Caki2 (cell line): Measurements from ENCODE around the gene CNDP1. TPM values are rescaled to one million over a fixed set of nuclear protein-coding genes. Genes with fewer than 3 reads are reported as not detected.

Source experiments
- DNase-seq: peaks from one replicate; pipeline ENCODE4 v3.0.0-alpha.2; 2015; ENCODE audit warnings: low read depth
- in situ Hi-C: cut with HindIII; loops from 2 replicates; pipeline ENCODE4 v1.10.0; 2016; ENCODE audit warnings: low sequenced_read_pairs, low pct_unique_long_range_greater_than_20kb, mixed read lengths
- total RNA-seq: library from RNA; depleted of rRNA; stranded (reverse); fragments of >200 nt; shearing (Covaris generic); gene quantifications from 2 replicates; pipeline ENCODE4 v1.2.3, GENCODE V29; 2014; ENCODE audit warnings: low replicate concordance

The CNDP1 gene
- total RNA-seq, 1 experiment from 2014 or later: not detected

GRCh38 chr18:74531043-74531442 lies 3.3 kb upstream of the CNDP1 start:
- in situ Hi-C loops: no loop called here
- DNase-seq: no peak

DNA sequence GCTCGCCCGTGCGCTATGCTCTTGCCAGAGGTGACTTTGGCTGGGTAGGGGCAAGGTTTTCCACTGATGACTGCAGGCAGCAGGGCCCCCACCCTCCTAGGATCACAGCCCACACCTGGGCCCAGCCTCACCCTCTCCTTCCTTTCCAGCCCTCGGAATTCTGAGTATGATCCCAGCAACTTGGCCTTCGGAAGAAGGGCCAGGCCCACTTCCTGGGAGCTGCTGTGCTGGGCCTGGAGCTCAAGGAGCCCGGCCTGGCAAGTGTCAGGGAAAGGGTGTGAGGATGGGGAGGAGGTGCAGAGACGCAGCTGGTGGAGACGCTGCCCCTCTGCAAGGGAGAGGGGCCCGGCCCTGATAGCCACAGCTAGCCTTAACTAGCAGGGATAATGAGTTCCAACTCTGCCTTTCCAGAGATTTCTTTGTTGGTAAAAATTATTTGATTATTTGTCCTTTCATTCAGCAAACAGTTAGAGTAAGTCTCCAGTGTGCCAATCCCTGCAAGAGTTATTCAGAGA lies 1.7 kb upstream of the CNDP1 start:
- no peak for DNase-seq
- in situ Hi-C loops: no loop called here

- DNase-seq: no peak
- in situ Hi-C loops: no loop called here
Measured at GRCh38 chr18:74533666-74534065, 634 bp upstream of the CNDP1 start.

- no peak for DNase-seq
- in situ Hi-C loops: no loop called here
Measured at GRCh38 chr18:74534981-74535649, 815 bp downstream of the CNDP1 start.

DNA sequence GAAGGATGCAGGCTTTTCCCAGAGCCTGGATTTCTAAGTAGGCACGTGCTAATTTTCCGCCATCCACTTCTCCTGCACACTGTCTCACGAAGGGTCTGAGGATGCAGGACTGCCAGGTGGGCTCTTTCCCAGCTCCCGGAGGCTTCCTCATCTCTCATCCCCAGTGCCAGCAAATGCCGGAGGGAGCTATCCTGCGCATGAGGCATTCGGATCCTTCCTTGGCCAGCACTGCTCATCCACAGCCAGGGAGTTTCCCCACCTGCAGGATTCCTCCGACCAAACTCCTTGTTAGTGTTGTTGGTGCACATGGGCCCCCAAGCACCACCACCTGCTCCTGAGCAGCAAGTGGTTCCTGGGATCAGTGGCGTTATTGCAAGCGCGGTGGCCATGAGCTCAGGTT lies 5.0 kb downstream of the CNDP1 start:
- in situ Hi-C loops: no loop called here
- DNase-seq: no peak

DNA sequence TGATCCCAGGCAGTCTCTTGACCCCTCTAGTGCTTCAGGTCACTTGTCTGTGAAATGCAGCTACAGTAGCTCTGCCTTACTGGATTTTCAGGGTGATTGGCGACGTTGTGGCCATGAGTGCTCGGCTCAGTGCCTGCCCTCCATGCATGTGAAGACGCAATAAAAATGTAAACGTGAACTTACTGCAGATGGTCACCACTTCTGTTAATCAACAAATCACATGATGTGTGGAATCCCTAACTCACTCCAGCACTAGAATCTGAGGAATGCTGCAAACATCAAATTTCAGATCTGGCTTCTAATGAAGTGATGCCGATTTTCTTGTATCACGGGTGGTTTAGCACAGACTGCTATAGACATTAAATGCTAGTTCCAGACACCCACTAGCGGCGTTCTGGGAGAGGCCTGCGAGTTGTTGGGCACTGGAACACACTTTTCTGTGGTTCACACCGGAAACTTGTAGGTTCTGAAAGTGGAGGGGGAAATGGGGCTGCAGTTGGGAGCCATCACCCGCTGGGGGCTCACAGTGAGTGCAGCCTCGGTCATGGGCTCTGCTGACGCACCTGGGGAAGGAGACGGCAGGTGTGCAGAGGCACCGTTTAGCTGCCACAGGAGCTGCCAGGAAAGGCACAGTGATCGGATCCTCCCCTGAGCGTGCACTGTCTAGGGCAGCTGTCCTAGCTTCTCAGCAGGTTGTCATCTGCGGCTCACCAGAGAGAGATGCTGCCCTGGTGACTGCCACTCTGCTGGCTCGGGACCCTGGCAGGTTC lies 6.5 kb downstream of the CNDP1 start:
- in situ Hi-C loops: no loop called here
- DNase-seq: no peak

DNA sequence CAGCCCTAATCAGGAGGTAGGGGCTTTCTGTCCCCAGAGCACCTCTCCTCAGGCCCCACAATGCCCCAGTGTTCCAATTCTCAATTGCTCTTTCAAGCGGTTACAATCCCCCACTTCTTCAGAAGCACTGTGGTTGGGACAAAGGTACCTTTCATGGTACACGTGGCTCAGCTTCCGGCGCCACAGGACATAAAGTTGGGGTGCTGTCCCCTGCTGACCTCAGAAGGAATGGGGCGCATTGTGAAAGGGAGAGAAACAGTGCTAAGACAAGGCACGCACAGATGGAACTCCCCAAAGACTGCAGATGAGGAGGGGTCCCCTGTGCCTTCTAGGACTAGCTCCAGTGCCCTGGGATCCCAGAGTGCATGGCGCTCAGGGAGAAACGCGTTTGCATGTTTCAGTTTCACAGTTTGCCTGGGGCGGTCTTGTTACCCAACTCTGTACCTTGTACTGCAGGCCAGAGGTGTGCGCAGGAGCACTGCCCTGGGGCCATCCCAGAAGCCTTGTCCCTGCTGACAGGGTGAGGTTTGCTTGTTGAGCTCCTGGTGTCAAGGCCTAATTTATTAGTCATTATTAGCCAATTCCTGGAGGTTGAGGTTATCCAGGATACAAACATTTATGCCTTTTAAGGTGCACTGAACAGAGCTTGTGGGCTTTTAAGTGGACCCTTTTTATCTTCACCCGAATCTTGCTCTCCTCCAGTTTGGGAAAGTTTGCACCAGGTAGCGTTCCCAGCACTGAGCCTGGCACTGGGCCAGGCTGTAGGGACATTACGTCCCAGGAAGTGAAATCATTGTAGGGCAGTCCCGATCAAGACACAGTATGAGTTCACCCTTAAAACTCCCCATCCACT lies 7.6 kb downstream of the CNDP1 start:
- no peak for DNase-seq
- in situ Hi-C loops: no loop called here

DNA sequence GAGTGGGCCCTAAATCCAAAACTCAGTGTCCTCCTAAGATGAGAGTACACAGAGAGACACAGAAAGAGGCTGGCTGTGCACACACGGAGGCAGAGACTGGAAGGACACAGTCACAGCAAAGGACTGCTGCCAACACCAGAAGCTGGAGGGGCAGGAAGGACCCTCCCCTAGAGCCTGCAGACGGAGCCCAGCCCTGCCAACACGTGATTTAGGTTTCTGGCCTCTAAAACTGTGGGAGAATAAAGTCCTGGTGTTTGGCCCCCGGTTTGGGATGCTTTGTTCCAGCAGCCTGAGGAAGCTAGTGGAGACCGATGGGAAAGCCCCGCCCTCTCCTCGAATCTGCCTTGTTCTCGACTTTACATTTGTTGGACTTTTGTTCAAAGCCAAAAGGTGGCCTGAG lies 10.6 kb downstream of the CNDP1 start:
- DNase-seq: no peak
- in situ Hi-C loops: no loop called here

GRCh38 chr18:74546007-74546406 lies 11.7 kb downstream of the CNDP1 start:
- no peak for DNase-seq
- in situ Hi-C loops: no loop called here

DNA sequence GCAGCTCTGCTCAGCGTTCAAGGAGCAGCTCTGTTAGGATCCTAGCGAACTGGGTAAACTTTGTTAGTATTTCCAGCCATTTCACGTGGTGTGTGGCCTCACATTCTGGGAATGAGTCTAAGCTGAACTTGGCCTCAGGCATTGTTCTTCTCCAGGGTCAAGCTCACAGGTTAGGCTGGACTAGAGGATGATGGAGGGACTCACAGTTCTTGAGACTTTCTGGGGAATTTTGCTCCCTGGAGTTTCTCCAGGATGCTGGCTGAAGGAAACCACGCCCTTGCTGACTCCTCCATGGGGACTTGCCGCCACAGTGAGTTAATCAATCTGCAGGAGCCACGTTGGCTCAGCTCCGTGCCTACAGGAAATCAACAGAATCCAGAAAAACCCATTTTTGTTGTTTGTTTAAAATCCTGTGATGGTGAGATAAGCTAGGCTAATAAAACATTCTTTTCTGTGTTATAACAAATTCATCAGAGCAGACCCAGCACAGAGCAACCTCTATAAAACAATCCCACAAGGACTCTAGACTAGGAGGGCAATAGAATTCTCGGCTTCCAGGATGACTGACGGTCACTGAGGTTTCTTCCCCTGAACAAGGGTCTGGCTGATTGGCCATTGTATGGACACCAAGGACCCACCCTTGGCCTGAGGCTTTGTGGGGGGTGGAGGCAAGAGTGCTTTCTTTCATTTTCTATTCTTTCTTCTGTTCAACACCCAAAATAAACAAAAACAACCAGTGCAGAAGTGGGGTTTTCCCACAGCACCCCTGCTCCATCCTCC lies 12.6 kb downstream of the CNDP1 start:
- DNase-seq: no peak
- in situ Hi-C loops: no loop called here

DNA sequence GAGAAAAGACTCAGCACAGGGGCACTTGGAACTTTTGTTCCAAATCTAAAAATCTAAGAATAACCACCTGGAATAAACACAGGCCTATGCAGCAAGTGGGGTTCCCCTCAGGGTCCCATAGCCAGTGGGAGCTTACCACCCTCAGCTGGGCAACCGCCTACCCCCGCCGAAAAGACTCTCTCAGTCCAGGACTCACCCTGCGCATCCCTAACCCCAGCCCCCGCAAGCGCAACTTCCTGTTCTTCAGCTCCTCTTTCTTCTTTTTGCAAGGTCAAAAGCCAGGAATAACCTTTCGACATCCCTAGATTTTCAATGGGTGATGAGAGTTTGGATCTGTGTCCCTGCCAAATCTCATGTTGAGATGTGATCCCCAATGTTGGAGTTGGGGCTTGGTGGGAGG lies 13.6 kb downstream of the CNDP1 start:
- no peak for DNase-seq
- in situ Hi-C loops: no loop called here

DNA sequence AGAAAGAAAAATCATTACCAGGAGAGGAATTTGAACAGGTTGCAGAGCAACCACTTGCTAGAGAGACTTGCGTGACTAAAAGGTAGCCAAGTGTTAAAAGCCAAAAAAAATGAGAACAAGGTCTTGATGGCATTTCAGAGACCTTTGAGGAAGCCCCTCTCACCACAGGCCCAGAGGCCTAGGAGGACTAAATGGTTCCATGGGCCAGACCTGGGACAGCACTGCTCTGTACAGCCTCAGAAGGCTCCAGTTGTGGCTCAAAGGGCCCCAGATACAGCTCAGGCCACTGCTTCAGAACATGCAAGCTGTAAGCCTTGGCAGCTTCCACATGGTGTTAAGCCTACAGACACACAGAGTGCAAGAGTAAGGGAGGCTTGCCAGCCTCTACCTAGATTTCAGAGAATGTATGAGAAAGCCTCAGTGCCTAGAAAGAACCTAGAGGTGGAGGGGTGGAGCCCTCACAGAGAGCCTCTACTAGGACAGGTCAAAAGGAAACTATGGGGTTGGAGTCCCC lies 15.3 kb downstream of the CNDP1 start:
- no peak for DNase-seq
- in situ Hi-C loops: no loop called here

GRCh38 chr18:74550886-74551285 lies 16.6 kb downstream of the CNDP1 start:
- in situ Hi-C loops: no loop called here
- DNase-seq: no peak

DNA sequence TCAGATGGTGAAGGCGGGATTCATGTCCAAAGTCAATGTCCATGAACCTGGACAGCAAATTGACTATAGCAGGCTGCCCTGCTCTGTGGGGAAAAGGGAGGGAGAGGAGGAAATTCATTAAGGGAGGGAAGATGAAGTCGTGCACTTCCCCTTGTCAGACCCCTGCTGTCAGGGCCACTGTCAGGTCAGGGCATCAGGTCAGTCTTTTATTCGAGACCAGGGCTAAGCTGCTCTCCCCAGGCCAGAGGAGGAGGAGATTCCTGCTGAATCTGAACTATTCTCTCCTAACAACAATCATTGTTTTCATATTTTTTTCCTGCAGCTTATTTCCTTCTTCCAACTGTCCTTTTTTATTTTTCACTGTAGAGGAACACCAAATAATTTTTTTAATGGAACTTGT lies 17.2 kb downstream of the CNDP1 start:
- in situ Hi-C loops: no loop called here
- DNase-seq: no peak

DNA sequence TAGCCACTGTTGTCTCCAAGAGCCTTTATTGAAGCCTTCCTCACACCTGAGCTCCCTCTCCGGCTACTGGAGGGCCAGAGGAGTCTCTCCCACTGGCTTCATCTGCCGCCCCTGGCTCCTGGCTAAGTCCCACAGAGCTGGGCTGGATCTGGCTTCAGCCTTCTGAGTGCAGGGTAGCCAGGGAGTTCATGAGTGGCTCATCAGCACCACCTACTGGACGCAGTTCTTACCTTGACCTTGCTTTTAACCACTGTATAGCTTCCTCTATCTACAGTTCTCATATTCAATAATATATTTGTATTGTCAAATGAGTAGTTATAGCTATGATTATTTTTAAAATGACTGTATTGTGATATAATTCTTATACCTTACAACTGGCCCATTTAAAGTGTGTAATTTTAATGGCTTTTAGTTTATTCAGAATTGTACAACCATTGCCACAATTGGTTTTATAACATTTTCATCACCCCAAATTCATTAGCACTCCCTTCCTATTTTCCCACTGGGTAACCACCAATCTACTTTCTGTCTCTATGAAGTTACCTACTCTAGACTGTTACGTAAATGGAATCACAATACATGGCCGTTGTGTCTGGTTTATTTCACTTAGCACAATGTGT lies 17.7 kb downstream of the CNDP1 start:
- in situ Hi-C loops: no loop called here
- peak; percentile 25 for DNase-seq

- DNase-seq: no peak
- in situ Hi-C loops: no loop called here
Measured at GRCh38 chr18:74556126-74556525, 21.8 kb downstream of the CNDP1 start.

DNA sequence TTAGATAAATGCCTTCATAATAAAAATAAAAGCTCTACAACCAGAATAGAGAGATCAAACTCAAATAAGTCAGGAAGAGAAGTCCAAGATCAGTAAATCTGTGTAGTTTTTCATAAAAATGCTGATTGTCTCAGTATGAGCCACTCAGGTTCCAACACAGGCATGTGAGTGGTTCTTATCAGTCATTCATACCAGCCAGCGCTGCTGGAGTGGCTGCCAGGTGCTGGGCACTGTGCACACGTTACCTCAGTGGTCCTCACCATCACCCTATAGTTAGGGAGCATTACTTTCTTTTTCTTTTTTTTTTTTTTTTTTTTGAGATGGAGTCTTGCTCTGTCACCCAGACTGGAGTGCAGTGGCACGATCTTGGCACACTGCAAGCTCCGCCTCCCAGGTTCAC lies 23.8 kb downstream of the CNDP1 start:
- in situ Hi-C loops: no loop called here
- DNase-seq: no peak
